HUES6 (cell line): Measurements from ENCODE around the gene ADD3.

Source experiments
- H3K27ac ChIP-seq: 2 replicates; pipeline ENCODE4 v1.7.0; 2013; ENCODE audit warnings: low read depth, mild to moderate bottlenecking, low read length, inconsistent platforms
- H3K27me3 ChIP-seq: 2 replicates; pipeline ENCODE4 v1.6.1; 2013; ENCODE audit warnings: low read length; ENCODE audit not compliant: control insufficient read depth, insufficient read depth
- H3K36me3 ChIP-seq: 2 replicates; pipeline ENCODE4 v1.6.1; 2013; ENCODE audit warnings: low read length; ENCODE audit not compliant: control insufficient read depth, insufficient read depth
- H3K4me1 ChIP-seq: 2 replicates; pipeline ENCODE4 v1.6.1; 2013; ENCODE audit warnings: low read length; ENCODE audit not compliant: control insufficient read depth, insufficient read depth
- H3K4me3 ChIP-seq: 2 replicates; pipeline ENCODE4 v1.5.1; 2013; ENCODE audit warnings: low read depth, low read length
- H3K9ac ChIP-seq: one replicate; pipeline ENCODE4 v1.6.1; 2013; ENCODE audit warnings: mild to moderate bottlenecking, low read length
- H3K9me3 ChIP-seq: 2 replicates; pipeline ENCODE4 v1.6.1; 2013; ENCODE audit warnings: low read depth, low read length; ENCODE audit not compliant: control insufficient read depth, insufficient read depth

ADD3 gene

DNA sequence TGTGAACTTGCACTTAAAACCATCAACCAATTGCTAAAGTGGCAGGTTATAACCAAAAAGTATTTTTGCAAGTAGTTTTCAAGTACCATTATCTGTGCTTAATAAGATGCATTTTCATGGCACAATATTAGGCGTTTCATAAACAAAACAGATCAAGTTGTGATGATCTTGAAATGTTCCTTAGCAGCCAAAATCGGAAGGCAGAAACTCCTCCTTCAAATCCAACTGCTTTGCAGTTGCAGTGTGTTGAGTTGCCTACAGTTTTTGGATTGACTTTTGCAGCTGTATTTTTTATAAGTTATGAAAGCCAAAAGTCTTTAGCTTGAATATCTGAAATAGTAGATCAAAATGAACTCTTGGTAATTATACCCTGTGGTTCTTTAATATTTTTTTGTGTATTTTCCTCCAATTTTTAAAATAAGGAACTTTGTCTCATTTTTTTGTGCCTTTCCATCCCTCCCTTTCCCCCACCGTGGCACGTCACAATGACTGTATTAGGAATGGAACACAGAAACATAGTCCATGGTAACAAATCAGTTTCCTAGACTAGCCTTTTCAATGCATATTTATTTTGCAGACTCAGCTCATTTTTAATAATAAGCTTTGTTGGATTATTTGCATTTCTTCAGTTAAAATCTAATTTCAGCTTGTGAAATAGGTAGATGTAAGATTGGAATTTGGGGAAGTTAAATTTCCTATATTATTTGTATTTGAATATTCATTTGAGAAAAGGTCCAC lies 80.8 kb downstream of the ADD3 start:
- H3K4me1 ChIP-seq = peaks cover 8% of the 10 kb centered on the region
- H3K4me3 ChIP-seq = no peak overlapping the region
- no peak overlapping the region for H3K27ac ChIP-seq

DNA sequence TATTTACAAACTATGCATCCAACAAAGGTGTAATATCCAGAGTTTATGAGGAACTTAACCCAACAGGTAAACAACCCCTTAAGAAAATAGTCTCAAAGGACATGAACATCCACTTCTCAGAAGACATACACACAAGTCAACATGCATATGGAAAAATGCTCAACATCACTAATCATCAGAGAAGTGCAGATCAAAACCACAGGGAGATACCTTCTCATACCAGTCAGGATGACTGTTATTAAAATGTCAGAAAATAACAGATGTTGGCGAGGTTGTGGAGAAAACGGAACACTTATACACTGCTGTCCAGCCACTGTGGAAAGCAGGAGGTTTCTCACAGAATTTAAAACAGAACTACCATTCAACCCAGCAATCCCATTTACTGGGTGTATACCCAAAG lies 84.0 kb downstream of the ADD3 start:
- no peak overlapping the region for H3K27ac ChIP-seq
- no peaks in the 10 kb centered on the region for H3K27me3 ChIP-seq
- H3K36me3 ChIP-seq = no peaks in the 10 kb centered on the region
- H3K4me1 ChIP-seq = no peaks in the 10 kb centered on the region
- H3K4me3 ChIP-seq = no peak overlapping the region
- H3K9me3 ChIP-seq = no peaks in the 10 kb centered on the region
- H3K9ac ChIP-seq = no peak overlapping the region

More for the DNA sequence above, 80.8 kb downstream of the ADD3 start:
- Histone ChIP-seq H3K9ac (no peak overlapping the region), H3K9me3 (no peaks in the 10 kb centered on the region), H3K36me3 (no peaks in the 10 kb centered on the region), H3K27me3 (no peaks in the 10 kb centered on the region)

DNA sequence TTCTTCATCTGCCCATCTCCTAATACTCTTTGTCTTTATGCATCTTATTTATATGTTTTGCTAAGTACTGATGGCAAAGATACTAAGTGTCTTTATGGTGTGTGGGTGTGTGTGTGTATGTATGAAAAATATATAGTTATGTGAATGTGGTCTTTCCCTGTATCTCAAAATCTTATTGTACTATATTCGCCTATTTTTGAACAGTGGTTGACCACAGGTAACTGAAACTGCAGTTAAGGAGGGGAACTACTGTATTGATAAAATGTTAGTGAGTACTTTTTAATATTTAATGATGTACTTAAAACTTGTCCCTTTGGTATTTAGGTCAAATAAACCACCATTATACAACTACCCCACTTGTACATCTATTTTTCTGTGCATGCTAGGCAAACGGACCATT lies 85.9 kb downstream of the ADD3 start:
- no peaks in the 10 kb centered on the region for H3K4me1 ChIP-seq
- H3K27me3 ChIP-seq = no peaks in the 10 kb centered on the region
- H3K36me3 ChIP-seq = no peaks in the 10 kb centered on the region
- no peak overlapping the region for H3K9ac ChIP-seq
- H3K9me3 ChIP-seq = no peaks in the 10 kb centered on the region
- no peak overlapping the region for H3K27ac ChIP-seq
- no peak overlapping the region for H3K4me3 ChIP-seq

DNA sequence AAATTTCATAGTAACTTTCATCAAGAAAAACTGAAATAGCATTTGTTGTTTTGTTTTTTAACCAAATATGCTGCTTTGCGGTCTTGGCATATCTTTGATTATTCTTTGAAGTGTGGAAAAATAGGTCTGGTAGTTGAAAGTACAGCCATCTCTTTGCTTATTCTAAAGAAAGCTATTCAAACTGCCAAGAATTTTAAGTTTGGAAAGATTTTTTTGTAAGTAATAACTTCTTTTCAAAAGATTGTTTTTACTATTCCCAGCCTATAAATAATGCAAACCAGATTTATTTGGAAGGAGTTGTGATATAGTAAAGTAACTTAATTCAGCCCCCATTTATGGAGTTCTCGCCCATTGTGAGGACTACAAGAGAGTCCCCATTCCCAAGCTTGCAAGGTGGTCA lies 87.0 kb downstream of the ADD3 start:
- Histone ChIP-seq H3K4me1 (no peaks in the 10 kb centered on the region), H3K9ac (no peak overlapping the region)

DNA sequence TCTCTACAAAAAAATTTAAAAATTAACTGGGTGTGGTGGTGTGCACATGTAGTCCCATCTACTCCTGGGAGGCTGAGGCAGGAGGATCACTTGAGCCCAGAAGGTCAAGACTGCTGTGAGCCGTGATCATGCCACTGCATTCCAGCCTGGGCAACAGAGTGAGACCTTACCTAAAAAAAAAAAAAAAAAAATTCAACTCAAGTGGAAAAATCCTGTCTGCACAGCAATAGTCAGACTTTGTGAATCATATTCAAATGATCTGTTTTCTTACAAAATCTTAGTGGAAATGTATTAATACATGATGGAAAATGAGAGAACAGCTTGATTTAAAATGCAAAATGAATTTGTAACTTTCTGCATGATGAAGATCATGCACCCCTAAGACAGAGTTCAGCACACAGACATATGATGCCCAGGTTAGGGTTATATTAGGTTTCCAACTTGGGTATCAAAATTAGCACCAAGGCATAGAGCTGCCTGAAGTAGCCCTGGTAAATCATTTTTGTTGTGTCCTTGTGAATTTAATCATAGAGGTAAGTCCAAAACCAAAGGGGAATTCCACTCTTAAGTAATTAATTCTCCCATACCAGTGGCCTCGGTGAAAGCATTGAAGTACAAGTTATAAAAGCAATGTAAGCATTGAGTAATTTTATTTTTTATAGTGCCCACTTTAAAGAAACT lies 93.8 kb downstream of the ADD3 start:
- Histone ChIP-seq H3K4me1 (no peaks in the 10 kb centered on the region), H3K36me3 (peaks cover 17% of the 10 kb centered on the region), H3K27me3 (no peaks in the 10 kb centered on the region), H3K9ac (no peak overlapping the region), H3K9me3 (no peaks in the 10 kb centered on the region), H3K4me3 (no peak overlapping the region), H3K27ac (no peak overlapping the region)

More for the DNA sequence above, 87.0 kb downstream of the ADD3 start:
- no peak overlapping the region for H3K27ac ChIP-seq
- no peak overlapping the region for H3K4me3 ChIP-seq
- H3K36me3 ChIP-seq = no peaks in the 10 kb centered on the region
- H3K27me3 ChIP-seq = no peaks in the 10 kb centered on the region
- H3K9me3 ChIP-seq = no peaks in the 10 kb centered on the region

DNA sequence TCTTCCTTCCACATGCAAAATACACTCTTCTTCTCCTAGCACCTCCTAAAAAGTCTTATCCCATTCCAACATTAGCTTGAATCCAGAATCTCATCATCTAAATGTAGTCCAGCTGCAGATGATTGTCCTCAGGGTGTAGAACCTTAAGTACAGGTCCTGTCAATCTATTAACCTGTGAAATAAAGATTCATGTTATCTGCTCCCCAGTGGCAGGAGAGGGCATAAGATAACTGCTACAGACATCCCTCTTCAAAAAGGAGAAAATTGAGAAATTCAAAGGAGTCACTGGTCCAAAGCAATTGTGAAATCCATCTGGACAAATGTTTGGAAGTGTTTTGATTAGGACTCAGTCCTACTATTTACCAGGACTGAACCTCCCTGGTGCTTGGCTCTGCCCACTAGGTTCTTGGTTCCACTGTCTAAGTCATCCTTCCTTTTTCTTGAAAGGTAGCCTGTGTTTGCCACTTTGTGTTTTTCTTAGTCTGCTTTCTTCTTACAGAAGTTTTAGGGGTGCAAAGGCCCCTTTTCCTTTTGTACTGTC lies 96.2 kb downstream of the ADD3 start:
- no peak overlapping the region for H3K27ac ChIP-seq
- H3K27me3 ChIP-seq = no peaks in the 10 kb centered on the region
- no peaks in the 10 kb centered on the region for H3K9me3 ChIP-seq
- H3K9ac ChIP-seq = no peak overlapping the region
- no peaks in the 10 kb centered on the region for H3K4me1 ChIP-seq
- H3K4me3 ChIP-seq = no peak overlapping the region
- H3K36me3 ChIP-seq = peaks cover 17% of the 10 kb centered on the region

DNA sequence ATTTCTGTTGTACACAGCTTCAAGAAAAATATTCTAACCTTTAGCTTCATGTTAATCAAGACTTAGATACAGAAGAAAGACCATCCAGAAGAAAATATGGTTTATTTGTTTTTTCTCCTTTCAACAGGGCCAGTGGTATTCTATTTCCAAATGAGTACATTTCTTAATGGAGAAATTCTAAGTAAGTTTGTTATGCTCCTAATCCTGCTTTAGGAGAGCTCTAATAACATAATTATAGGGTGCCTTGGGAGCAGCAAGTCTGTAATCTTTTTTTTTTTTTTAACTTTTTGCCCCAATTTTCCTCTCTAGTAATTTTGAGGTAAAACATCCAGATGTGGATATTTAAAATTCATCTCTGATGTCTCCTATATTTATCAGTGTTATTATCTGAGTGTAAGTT lies 98.1 kb downstream of the ADD3 start:
- H3K27me3 ChIP-seq = no peaks in the 10 kb centered on the region
- peaks cover 15% of the 10 kb centered on the region for H3K36me3 ChIP-seq
- no peaks in the 10 kb centered on the region for H3K4me1 ChIP-seq
- H3K9ac ChIP-seq = no peak overlapping the region
- no peak overlapping the region for H3K27ac ChIP-seq
- H3K4me3 ChIP-seq = no peak overlapping the region
- H3K9me3 ChIP-seq = no peaks in the 10 kb centered on the region

DNA sequence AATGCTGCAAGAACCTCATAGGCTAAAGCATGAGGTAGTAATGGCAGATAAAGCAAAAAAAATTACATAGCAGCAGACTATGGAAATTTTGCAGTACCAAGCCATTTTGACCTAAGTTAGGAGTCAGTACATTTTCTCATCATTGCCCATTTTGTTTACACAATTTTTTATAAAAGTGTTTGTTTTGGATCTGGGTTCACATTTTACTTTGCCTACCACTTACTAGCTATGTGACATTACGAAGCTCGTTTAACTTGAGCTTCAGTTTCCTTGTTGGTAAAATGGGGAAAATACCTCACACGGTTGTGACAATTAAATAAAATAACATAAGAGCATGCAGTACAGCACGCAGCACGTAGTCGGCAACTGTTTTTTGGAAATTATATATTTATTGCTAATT lies 99.6 kb downstream of the ADD3 start:
- Histone ChIP-seq H3K9ac (no peak overlapping the region), H3K4me3 (no peak overlapping the region), H3K4me1 (no peaks in the 10 kb centered on the region), H3K36me3 (peaks cover 6% of the 10 kb centered on the region), H3K9me3 (no peaks in the 10 kb centered on the region), H3K27me3 (no peaks in the 10 kb centered on the region), H3K27ac (no peak overlapping the region)

DNA sequence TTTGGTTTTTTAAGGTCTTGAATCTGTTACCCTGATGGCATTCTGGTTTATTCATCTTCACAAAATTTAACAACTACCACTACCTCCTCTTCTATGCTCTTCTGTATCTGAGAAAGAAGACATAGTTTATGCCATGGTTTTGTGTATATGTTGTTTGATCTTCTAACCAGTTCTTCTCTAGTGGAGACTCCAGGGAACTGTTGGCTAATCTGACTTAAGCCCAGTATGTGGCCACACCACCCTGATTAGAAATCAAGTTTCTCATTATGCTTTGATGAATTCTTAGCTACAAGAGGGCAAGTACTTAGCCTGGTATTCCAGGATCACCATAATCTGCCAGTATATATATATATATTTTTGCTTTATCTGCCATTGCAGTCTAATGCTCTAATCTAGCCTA lies 100.1 kb downstream of the ADD3 start:
- H3K9ac ChIP-seq = no peak overlapping the region
- no peak overlapping the region for H3K4me3 ChIP-seq
- H3K27me3 ChIP-seq = no peaks in the 10 kb centered on the region
- H3K9me3 ChIP-seq = no peaks in the 10 kb centered on the region
- no peaks in the 10 kb centered on the region for H3K4me1 ChIP-seq
- no peak overlapping the region for H3K27ac ChIP-seq
- H3K36me3 ChIP-seq = peaks cover 11% of the 10 kb centered on the region

DNA sequence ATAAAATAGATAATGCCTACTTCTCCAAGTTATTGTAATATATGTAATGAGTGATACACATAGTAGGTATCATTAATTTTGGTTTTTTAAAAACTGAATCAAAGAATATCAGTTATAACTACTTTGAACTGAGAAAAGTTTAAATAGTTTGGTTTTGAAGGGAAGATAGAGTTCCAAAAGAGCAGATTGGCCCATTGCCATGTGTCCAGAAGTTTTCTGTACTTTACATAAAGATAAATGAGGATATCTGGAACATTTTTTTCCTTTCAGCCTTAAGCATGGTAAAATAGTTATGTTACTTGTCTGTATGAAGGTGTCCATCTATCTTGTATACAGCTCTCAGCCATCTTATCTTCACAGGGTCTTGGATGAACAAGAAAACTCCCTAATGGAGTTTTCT lies 101.7 kb downstream of the ADD3 start:
- Histone ChIP-seq H3K9me3 (no peaks in the 10 kb centered on the region), H3K4me1 (no peaks in the 10 kb centered on the region), H3K27me3 (no peaks in the 10 kb centered on the region), H3K36me3 (peaks cover 20% of the 10 kb centered on the region), H3K9ac (no peak overlapping the region), H3K4me3 (no peak overlapping the region), H3K27ac (no peak overlapping the region)

DNA sequence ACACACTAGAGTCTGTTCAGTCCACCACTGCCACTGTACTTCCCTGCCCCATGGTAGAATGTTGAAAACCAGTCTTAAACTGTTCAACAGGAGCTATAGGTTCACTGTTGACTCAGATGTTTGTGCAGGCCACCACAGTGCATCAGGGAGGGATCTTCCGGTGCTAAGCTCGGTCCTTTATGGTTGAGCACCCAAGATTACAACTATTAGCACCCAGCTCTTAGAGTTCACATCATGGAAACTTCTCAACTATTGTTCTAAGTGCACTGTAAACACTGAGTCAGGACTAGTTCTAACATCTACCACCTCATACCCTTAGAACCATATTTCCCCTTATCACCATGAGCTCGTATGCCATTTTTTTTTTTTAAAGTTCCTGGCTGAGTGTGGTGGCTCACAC lies 102.6 kb downstream of the ADD3 start:
- peaks cover 24% of the 10 kb centered on the region for H3K36me3 ChIP-seq
- H3K27me3 ChIP-seq = no peaks in the 10 kb centered on the region
- no peak overlapping the region for H3K4me3 ChIP-seq
- H3K4me1 ChIP-seq = no peaks in the 10 kb centered on the region
- no peak overlapping the region for H3K9ac ChIP-seq
- no peak overlapping the region for H3K27ac ChIP-seq
- no peaks in the 10 kb centered on the region for H3K9me3 ChIP-seq
